GM23248 (cell line): ENCODE data around the gene SH3GL1.

Experiments
- EZH2 ChIP-seq: fragments of 200-600 bp; sonication (generic); IDR thresholded peaks from 2 replicates; pipeline ENCODE4 v1.6.1; 2018; ENCODE audit warnings: antibody characterized with exemption, mild to moderate bottlenecking; ENCODE audit not compliant: insufficient read depth, poor library complexity, severe bottlenecking
- EZH2phosphoT487 ChIP-seq: fragments of 200-600 bp; sonication (generic); IDR thresholded peaks from 2 replicates; pipeline ENCODE4 v1.6.1; 2018; ENCODE audit warnings: antibody characterized with exemption, moderate library complexity, mild to moderate bottlenecking, low read depth; ENCODE audit not compliant: insufficient read depth

DNA sequence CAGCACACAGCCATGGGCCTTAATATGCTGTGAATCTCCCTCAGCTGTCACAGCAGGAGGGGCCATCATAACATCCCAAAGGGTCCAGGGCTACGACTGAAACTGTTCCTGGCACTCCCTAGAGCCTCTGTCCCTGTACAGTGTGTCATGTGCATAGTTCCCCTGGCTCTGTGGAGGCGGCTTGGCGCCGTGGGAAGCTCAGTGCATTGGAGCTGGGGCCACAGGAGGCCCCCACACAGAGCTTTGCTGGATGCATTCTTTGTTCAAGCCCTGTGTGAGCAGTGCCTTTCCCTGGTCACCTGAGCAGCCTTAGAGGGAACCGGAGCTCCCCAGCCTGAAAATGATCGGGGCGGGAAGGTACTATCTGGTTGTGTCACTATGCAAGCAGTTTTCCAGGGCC, 35.9 kb upstream of the SH3GL1 start:
- TF ChIP-seq EZH2 (no peak), EZH2phosphoT487 (no peak)
